Fibroblast of skin of left biceps (primary cell): ENCODE results near the gene CAPNS1.
"Not testable (repeated sequence)": the region's sequence is repeated elsewhere in the genome, so short reads cannot be mapped to it uniquely, and the experiment has no call there.

ENCODE experiments used
- DNase-seq, 2 experiments: peaks; one replicate each; pipeline ENCODE4 v3.0.0-alpha.2; 2013; ENCODE audit warnings: low read depth in 2 of 2

CAPNS1 gene

DNA sequence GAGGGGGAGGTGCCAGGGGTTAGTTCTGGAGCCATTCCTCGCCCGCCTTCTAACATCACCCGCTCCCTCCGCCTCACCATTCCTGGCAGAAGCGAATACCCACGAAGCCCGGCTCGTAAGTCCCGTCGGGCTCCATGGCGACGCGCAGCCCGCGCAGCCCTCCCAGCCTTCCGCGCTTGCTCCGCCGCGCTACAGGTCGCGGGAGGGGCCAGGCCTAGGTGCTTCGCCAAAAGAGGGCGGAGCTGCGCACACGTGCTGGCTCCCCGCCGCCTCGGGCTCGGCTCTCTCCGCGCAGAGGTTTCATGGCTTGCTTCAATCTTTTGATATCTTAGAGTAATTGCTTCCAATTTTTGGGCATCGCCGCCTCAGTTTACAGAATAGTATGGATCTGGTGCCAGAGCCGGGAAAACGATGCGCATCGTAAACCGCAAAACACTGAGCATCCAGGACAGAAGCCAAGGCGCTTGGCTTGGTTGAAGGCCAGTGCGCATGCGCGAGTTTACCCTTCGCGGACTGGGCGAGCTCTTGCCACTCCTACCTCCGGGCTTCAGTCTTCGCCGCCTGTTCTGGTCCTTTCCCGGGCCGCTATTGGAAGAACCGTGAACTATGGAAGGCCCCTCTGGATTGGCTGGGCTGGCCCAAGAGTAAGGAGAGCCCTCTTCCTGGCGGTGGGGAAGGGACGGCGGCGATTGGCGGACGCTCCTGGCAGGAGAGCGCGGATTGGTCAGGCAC lies 25.0 kb upstream of the CAPNS1 start, which contains the start of gene POLR2I:
Gene POLR2I (minus strand): TSS at position 155 of the 732 bp plus-strand sequence. CDS start 19 bp downstream, at position 136.
- peak; percentile 100 for DNase-seq

DNA sequence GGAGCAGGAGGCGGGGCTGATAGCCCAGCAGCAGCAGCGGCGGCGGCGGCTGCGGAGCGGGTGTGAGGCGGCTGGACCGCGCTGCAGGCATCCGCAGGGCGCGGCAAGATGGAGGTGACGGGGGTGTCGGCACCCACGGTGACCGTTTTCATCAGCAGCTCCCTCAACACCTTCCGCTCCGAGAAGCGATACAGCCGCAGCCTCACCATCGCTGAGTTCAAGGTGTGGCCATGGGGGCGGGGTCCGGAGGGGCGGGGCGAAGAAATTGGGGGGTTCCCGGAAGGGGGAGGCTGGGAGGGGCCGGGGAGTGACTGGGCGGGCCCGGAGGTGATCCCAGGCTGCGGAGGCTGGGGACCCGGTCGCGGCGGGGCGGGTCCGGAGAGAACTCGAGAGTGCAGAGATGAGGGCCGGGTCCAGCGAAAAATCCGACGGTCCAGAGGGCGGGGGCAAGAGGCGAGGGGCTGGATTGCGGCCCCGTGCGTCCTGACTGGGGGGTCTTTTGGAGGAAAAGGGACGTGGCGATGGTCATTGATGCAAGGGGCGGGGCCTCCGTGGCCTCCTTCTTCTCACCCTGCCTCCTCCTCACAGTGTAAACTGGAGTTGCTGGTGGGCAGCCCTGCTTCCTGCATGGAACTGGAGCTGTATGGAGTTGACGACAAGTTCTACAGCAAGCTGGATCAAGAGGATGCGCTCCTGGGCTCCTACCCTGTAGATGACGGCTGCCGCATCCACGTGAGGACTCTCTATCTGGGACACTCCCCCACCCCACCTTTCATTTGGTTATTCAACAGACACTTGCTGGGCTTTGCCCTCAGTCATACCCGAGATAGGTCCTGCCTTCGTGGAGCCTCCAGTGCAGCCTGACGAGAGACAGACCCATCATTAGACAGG lies 24.2 kb upstream of the CAPNS1 start, which contains the start of gene TBCB:
Gene TBCB (plus strand): TSS at position 16 of the 891 bp plus-strand sequence. CDS start 93 bp downstream, at position 109.
- no peak for DNase-seq

DNA sequence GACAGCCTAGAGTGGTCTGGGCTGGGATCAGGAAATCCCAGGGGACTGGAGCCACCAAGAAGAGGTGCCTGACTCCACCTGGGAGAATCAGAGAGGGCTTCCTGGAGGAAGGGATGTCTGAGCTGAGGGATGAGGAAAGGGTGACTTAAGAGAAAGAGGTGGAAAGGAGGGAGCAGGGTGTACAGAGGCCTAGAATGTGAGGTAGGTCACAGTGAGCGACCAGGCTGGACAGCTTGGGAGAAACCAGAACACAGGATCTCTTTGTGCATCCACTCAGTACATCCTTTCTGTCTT lies 23.6 kb upstream of the CAPNS1 start:
- DNase-seq: no peak

DNA sequence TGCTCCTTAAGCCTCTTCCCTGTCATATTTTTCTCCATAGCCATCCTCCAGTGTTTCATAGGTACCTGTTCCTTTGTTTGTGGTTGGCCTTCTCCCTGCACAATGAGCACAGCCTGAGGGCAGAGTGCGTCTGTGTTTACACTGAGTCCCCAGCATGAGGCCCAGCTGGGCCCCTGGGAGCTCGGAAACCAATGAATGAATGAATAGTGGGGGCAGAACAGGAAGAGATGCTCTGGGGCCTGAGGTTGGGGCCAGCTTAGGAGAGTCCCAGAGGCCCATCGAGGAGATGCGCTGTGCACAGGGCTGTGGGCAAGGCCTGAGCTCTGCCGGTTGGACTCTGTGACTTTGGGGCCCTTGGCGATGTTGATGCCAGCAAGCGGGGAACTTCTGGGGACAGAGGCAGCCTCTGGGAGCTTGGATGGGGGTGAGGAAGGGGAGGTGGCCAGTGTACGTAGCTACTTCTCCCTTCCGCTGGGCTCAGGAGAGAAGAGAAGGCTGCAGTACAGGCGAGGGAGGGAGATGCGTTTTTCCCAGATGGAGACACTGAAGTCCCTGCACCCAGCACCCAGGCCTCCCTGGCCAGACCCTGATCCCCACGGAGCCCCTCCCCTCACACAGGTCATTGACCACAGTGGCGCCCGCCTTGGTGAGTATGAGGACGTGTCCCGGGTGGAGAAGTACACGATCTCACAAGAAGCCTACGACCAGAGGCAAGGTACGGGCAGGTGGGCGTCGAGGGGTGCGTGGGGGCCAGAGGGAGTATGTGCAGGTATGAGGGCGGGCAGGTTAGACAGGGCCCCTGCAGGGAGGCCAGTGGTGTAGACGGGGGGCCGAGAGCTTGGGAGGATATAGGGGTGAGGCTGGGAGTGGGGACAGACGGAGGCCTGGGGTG lies 19.5 kb upstream of the CAPNS1 start:
- no peak for DNase-seq

DNA sequence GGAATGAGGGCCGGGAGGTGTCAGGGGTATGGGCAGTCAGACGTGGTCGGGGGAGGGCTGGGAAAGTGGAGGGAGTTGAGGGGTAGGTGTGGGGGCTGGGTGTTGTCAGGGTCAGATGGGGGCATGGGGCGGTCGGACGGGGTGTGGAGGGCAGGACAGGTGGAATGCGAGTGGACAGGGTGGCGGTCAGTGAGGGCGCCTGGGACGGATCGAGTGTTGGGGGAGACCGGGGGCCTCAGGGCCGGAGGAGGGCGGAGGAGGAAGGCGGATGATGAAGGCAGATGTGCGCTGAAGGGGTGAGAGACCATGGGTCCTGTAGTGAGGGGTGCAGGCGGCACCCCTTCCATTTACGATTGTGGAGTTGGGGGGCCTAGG lies 18.9 kb upstream of the CAPNS1 start:
- DNase-seq: no peak

DNA sequence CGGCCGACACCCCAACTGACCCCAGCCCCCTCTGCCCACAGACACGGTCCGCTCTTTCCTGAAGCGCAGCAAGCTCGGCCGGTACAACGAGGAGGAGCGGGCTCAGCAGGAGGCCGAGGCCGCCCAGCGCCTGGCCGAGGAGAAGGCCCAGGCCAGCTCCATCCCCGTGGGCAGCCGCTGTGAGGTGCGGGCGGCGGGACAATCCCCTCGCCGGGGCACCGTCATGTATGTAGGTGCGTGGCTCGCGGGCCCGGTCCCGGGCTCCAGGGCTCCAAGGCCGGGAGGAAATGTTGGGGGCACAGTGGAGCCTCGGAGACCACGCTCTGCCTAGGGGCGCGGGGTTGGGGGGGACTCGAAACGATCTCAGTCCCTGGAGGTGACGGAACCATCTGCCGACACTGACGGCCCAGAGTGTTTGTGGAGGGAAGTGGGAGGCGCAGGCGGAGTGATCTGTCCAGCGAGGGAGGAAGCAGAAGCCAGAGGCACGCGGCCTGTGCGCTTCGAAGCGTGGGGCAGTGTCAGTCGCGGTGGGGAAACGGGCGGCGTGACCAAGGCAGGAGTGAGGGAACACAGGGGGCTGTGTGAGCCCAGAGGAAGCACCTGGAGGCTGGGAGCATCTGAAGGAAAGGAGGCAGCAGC lies 18.3 kb upstream of the CAPNS1 start:
- no peak for DNase-seq

DNA sequence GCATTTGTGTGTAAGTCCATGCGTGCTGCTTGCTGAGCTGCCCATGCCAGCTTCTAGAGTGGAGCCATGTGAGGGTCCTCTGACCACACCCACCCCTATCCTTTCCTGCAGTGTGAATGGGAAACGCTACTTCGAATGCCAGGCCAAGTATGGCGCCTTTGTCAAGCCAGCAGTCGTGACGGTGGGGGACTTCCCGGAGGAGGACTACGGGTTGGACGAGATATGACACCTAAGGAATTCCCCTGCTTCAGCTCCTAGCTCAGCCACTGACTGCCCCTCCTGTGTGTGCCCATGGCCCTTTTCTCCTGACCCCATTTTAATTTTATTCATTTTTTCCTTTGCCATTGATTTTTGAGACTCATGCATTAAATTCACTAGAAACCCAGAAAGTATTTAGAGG lies 14.3 kb upstream of the CAPNS1 start:
- DNase-seq: no peak

DNA sequence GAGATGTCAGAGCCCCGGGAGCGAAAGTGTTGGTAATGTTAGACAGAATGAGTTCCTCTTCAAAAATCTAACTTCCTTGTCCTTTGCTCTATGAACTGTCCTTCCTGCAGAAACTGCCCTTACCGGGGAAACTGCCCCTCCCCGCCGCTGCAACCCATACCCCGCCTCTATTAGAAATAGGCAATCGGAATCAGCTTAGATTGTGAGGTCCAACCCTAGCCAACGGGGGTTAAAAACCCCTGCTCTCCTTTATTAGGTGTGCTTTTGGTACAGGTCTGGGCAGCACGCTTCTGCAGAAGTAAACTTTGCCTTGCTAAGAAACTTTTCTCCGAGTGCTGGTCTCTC lies 11.5 kb upstream of the CAPNS1 start:
- no peak for DNase-seq

DNA sequence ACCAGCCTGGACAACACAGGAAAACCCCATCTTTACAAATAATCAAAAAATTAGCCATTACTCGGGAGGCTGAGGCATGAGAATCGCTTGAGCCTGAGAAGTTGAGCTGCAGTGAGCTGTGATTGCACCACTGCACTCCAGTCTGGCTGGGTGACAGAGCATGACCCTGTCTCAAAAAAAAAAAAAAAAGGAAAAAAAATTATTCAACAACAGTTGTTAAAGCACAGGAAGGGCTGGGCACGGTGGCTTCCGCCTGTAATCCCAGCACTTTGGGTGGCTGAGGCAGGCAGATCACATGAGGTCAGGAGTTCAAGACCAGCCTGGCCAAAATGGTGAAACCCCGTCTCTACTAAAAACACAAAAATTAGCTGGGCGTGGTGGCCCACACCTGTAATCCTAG lies 8.6 kb upstream of the CAPNS1 start:
- DNase-seq: not testable (repeated sequence)

DNA sequence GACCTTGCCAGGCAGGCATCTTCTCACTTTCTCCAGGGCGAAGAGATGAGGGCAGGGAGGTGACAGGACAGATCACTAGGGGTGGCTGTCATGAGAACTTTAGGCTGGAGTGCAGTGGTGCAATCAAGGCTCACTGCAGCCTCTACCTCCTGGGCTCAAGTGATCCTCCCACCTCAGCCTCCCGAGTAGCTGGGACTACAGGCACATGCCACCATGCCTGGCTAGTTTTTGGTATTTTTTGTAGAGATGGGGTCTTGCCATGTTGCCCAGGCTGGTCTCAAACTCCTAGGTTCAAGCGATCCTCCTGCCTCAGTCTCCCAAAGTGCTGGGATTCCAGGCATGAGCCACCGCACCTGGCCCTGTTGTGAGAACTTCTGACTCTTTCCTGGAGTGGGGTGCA lies 5.0 kb upstream of the CAPNS1 start:
- not testable (repeated sequence) for DNase-seq

DNA sequence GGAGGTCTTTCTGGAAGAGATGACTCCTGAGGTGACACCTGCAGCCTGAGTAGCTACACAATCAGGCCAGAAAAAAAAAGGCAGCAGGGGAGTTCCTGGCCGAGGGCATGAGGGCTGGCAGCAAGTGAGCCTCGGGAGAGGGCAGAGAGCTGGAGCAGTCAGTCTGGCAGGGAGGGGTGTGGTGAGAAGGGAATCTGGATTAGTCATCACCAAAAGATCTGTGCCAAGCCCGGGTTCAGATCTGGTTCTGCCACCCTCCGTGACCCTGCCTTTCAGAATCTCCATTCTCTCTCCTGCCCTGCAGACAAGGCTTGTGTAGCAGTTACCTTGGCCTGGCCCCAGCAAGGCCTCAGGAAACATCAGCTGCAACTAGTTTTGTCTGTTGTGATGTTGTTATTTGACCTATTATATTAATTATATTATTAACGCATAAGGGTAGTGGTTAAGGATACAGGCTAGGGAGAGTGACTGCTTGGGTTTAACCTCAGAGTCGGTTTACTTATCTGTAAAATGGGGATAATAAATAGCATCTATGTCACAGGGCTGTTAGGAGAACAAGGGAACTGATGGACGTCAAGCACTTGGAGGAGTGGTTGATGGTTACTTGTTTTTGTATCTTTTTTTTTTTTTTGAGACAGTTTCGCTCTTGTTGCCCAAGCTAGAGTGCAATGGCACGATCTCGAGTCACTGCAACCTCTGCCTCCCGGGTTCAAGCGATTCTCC lies 2.7 kb upstream of the CAPNS1 start:
- DNase-seq: no peak

DNA sequence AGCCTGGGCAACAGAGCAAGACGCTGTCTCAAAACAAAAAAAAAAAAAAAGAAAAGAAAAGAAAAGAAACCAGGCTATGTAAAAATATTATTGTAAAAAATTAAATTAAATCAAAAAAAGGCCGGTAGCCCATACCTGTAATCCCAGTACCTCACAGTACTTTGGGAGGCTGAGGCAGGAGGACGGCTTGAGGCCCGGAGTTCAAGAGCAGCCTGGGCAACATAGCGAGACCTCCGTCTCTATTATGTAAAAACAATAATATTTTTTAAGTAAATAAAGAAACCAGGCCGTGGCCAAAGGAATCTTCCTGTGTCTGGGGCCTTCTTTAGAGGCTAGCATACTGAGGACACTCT lies 770 bp upstream of the CAPNS1 start:
- DNase-seq: no peak

DNA sequence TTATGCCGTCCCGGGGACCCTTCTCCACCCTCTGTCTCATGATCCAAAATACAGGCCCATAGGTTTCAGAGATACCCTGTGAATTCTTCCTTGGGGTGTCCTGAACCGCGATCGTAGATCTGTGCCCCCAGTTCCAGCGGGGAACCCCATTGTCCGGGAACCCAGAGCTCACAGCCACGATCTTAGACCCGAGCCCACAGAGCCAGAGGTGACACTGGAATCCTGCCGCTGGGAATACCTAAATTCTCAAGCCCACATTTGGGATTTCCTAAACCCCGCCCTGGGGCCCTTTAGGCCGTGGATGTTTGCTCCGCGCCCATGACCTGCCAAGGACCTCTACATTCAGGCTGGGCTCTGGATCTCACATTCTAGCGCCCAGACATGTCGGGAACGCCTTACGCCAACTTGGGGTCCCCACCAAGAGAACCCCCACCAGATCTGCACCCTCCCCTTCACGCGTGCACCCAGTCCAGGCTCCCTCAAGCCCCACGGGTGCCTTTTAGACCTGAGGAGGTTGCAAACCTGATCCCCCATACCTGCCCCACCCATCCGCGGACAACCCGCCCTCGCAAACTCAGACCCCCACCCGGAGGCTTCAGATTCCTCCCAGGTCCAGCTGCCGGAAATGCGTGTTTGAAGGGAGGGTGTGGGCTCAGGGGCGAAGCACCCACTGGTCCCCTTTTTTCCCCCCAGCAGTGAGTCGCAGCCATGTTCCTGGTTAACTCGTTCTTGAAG lies 605 bp downstream of the CAPNS1 start:
- DNase-seq: no peak

DNA sequence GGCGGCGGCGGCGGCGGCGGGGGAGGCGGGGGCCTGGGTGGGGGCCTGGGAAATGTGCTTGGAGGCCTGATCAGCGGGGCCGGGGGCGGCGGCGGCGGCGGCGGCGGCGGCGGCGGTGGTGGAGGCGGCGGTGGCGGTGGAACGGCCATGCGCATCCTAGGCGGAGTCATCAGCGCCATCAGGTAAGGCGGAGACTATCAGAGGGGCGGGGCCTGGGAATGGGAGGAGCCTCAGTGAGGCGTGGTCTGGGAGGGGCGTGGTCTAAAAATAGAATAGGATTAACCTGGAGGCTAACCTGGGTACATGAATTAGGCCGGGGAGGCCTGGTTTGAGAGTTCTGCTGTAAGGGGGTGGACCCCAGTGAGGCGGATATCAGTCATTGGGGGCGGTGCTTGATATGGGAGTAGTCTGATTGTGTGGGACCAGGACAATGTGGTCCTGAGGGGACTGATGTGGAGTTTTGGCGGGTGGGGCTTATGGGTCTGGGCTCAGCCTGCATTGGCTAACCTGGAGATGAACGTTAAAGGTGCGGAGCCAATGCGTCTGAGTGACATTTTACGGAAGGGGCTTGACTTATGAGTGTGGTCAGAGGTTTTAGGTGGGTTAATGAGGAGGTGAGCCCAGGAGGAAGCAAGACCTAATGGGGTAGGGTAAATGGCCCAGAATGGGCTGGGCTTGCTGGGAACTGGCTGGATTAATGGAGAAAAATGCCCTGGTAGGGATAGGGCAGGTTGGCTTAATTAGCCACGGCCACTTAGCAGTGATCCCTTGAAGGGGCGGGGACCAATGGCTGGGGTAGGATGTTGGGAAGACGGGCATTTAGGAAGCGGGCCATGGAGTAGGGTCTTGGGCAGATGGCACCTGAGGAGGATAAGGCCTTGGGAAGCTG lies 1.4 kb downstream of the CAPNS1 start:
- peak; percentile 50 to 53 for DNase-seq

DNA sequence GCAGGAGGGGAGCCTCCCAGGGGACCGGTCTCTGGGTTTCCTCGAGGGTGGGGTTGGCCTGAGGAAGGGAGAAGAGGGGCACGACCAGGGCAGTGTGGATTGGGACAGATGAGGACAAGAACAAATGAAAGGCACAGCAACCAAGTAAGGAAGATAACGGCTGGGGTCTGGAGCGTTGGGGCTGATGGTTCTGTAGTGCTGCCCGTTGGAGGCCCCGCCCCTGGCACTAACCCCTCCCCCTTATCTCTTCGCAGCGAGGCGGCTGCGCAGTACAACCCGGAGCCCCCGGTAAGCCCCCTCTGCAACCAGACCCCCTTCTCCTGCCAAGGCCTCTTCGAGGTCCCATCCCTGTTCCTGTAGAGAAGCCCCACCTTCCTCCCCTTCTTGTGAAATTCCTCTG lies 2.2 kb downstream of the CAPNS1 start:
- DNase-seq: no peak

DNA sequence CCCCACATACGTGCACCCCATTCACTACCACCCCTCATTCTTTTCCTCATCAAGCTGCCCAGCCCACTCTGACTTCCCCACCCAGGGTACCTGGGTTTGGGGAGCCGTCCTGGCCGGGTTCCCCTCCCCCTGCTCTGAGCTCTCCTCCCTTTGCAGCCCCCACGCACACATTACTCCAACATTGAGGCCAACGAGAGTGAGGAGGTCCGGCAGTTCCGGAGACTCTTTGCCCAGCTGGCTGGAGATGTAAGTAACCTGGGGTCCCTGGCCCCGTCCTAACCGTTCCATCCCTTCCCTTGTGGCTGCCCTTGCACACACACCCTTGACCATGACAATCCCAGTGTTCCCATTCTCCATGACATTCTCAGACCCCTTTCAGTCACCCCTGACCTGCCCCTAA lies 2.6 kb downstream of the CAPNS1 start:
- no peak for DNase-seq

DNA sequence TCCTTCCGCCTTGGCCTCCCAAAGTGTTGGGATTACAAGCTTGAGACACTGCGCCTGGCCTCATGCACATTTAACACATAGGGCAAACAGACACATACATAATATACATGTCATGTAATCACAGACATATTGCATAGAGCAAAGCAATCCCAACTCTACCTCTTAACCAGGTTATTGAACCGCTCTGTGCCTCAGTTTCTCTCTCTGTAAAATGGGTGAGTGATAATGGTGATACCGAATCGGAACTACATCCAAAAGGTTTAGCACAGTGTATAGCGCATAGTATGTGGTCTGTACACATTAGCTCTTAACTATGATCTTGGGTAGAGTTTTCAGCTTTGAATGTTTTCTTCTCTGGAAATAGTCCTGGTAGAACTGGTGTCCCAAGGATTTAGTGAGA lies 4.8 kb downstream of the CAPNS1 start:
- DNase-seq: no peak

DNA sequence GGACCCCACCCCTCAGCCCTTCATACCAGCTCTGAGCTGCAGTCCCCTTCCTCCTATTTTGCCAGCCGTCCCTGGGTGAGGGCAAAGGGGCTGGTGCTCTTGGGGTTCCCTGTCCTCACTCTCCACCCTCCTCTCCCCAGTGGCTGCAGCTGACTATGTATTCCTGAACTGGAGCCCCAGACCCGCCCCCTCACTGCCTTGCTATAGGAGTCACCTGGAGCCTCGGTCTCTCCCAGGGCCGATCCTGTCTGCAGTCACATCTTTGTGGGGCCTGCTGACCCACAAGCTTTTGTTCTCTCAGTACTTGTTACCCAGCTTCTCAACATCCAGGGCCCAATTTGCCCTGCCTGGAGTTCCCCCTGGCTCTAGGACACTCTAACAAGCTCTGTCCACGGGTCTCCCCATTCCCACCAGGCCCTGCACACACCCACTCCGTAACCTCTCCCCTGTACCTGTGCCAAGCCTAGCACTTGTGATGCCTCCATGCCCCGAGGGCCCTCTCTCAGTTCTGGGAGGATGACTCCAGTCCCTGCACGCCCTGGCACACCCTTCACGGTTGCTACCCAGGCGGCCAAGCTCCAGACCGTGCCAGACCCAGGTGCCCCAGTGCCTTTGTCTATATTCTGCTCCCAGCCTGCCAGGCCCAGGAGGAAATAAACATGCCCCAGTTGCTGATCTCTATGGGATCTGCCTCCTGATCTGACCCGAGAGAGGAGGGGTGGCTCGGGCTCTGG lies 10.0 kb downstream of the CAPNS1 start:
- DNase-seq: no peak

DNA sequence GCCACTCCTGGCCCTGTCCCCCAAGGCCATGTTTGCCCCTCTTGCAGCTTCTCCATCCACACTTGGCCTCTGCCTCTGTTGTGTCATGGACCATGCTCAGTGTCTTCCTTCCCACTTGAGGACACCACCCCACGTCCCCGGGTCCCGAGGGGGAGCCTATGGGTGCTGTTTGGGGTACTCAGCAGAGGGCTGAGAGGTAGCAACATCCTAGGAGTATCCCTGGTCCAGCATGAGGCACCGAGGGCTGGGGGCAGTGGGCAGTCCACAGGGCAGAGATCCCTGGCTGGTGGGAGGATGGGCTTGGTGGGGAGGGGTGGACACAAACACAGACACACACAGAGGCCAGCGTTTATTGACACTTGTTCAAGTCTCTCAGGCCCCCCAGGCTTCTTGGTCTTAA lies 10.7 kb downstream of the CAPNS1 start:
- DNase-seq: no peak
